ENCODE data around the gene RPS6KB2. TPM values are rescaled to one million over a fixed set of nuclear protein-coding genes. Genes with fewer than 3 reads are reported as not detected.
A peak's percentile ranks its signal among the peaks of the same experiment; 100 is the strongest.

RPS6KB2 gene
- total RNA-seq, 4 donors from 2014 or later = 36.9 to 69.3 (median 47.1) TPM

DNA sequence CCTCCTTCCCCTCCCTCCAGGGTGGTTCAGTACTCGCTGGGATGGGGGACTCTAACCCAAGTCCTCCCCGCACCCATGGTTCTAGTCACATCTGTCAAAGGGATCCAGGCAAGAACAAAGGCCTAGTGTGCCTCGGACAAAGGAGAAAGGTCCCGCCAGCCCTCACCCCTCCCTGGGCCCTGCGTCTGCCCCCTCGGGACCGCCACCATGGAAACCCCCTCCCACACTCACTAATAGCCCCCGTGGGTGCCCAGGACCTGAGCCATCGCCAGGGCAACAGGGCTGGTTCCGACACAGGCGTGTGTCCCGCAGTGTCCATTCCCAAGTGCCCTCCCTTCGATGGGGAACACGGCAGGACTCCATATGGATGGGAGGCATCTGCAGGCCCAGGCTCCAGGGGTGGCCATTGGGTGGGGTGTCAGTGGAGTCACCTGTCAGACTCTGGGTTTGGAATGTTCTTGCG lies 17.9 kb upstream of the RPS6KB2 start:
- 30 to 48% methylated on average over 2 to 15 of the region's 15 CpGs for WGBS, 2 donors
- Histone ChIP-seq H3K4me1 (peaks cover 0 to 55% (median 37%) of the 10 kb centered on the region in 4 donors), H3K9me3 (no peaks in the 10 kb centered on the region), H3K36me3 (no peaks in the 10 kb centered on the region), H3K4me3 (no peak overlapping the region), H3K27ac (peak overlapping the region in 3 of 4 donors; percentile 60 to 77 (median 64)), H3K27me3 (peaks cover 0 to 52% of the 10 kb centered on the region in 2 donors)
- DNase-seq (ENCODE audit: low spot score in 2 of 2) = no peak
- TF ChIP-seq EP300 (IDR thresholded peaks at IDR 0.05) (peak in 1 of 2 donors; percentile 43), POLR2A (IDR thresholded peaks at IDR 0.05) (no peak)
- TF ChIP-seq, protein P1, sequence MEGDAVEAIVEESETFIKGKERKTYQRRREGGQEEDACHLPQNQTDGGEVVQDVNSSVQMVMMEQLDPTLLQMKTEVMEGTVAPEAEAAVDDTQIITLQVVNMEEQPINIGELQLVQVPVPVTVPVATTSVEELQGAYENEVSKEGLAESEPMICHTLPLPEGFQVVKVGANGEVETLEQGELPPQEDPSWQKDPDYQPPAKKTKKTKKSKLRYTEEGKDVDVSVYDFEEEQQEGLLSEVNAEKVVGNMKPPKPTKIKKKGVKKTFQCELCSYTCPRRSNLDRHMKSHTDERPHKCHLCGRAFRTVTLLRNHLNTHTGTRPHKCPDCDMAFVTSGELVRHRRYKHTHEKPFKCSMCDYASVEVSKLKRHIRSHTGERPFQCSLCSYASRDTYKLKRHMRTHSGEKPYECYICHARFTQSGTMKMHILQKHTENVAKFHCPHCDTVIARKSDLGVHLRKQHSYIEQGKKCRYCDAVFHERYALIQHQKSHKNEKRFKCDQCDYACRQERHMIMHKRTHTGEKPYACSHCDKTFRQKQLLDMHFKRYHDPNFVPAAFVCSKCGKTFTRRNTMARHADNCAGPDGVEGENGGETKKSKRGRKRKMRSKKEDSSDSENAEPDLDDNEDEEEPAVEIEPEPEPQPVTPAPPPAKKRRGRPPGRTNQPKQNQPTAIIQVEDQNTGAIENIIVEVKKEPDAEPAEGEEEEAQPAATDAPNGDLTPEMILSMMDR (IDR thresholded peaks at IDR 0.05) = no peak

DNA sequence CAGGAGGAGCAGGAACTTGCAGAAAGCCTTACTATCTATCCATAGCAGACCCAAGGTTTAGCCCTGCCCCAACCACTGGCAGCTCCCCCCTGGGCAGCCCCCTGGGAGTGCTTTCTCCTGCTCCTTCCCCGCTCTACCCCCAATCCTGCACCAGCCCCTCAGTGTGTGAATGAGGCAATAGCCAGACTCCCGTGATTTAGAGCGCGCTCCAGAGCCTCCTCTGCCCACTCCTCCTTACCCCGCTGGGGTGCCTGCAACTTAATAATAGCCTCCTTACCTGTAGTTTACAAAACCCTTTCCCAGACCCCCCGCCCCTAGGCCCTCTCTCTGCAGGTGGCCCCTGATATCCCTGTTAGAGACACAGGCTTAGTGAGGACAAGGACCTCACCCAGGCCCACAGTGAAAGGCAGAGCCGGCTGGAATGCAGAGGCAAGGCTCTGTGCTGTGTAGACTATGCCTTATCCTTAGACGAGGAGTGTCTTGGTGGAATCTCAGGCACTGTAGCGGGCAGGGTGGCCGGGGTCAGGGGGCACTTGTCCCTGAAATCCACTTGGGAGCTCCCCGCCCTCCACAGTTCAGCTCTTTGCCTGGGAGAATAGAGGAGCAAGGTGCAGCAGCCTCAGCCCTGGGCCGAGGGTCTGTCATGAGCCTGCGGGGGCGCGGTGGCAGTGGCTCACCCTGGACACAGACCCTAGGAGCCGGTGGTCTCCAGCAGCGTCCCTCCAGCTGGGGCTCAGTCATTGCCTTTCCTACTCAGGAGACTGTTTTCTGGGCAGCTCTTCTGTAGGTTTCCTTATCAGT lies 17.1 kb upstream of the RPS6KB2 start:
- DNase-seq (ENCODE audit: low spot score in 2 of 2) = no peak
- no peak for TF ChIP-seq POLR2A (IDR thresholded peaks at IDR 0.05)
- TF ChIP-seq, protein P1 (IDR thresholded peaks at IDR 0.05) = no peak
- no peak for TF ChIP-seq EP300 (IDR thresholded peaks at IDR 0.05)
- Histone ChIP-seq H3K4me3 (no peak overlapping the region), H3K4me1 (peaks cover 0 to 60% (median 43%) of the 10 kb centered on the region in 4 donors), H3K36me3 (no peaks in the 10 kb centered on the region), H3K9me3 (no peaks in the 10 kb centered on the region), H3K27ac (peak overlapping the region in 3 of 4 donors; percentile 60 to 77 (median 64)), H3K27me3 (peaks cover 0 to 52% of the 10 kb centered on the region in 2 donors)
- WGBS, 2 donors = 66 to 71% methylated on average over 12 to 13 of the region's 17 CpGs

DNA sequence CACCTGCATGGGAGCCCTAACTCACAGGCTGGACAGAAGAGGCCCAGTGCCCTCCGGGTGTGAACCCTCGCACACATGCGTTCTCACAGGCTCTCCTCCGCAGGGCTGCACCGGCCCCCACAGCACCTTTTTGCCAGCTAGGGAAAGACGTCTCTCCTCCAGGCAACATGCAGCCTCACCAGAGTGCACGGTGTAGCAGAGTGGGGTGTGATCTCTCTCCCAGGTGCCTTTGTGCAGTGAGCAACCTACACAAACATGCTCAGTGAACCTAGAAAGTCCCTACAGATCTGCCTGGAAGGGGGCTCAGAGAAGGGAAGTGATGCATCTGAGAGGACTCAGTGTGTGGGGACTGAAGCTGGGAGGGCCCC lies 16.5 kb upstream of the RPS6KB2 start:
- Histone ChIP-seq H3K4me3 (no peak overlapping the region), H3K9me3 (no peaks in the 10 kb centered on the region), H3K27ac (peak overlapping the region in 2 of 4 donors; percentile 64 to 77), H3K36me3 (no peaks in the 10 kb centered on the region), H3K4me1 (peaks cover 0 to 66% (median 46%) of the 10 kb centered on the region in 4 donors), H3K27me3 (peaks cover 0 to 52% of the 10 kb centered on the region in 2 donors)
- TF ChIP-seq EP300 (IDR thresholded peaks at IDR 0.05) (no peak), POLR2A (IDR thresholded peaks at IDR 0.05) (no peak)
- TF ChIP-seq, protein P1 (IDR thresholded peaks at IDR 0.05) = no peak
- WGBS, 2 donors = 66 to 81% methylated on average over 7 of the region's 7 CpGs
- no peak for DNase-seq (ENCODE audit: low spot score in 2 of 2)

DNA sequence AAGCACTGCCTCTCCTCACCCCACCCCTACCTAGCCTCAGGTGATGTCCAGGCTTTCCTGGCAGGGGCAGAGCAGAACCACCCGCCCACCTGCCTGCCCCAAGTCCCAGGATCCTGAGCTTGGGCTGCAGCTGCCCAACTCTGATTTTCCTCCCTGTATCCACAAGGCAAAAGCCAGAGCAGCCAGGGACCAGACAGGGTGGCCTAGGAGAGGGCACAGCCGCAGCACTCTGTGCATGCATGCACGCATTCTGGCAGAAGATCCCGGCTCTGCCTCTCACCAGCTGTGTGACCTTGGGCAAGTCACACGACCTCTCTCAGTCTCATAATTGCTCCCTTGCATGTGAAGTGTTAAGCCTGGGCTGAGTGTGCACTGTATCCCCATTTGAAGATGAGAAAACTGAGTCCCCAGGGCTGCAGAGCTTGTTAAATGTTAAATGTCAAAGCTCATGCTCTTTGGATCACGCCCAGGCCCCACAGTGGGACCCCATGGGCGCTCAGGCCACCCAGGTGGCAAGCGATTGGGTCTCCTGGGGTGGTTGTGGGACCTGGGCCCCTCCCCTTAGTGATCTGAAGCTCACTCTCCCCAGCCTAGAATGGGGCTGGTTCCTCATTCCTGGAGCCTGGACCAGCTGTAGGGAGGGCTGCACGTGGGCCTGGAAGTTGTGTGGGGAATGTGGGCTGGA lies 15.7 kb upstream of the RPS6KB2 start:
- Histone ChIP-seq H3K4me1 (peaks cover 0 to 75% (median 49%) of the 10 kb centered on the region in 4 donors), H3K27me3 (peaks cover 0 to 48% of the 10 kb centered on the region in 2 donors), H3K4me3 (no peak overlapping the region), H3K9me3 (no peaks in the 10 kb centered on the region), H3K27ac (peak overlapping the region in 1 of 4 donors; percentile 14), H3K36me3 (no peaks in the 10 kb centered on the region)
- DNase-seq (ENCODE audit: low spot score in 2 of 2) = no peak
- TF ChIP-seq EP300 (IDR thresholded peaks at IDR 0.05) (no peak), POLR2A (IDR thresholded peaks at IDR 0.05) (no peak)
- TF ChIP-seq, protein P1 (IDR thresholded peaks at IDR 0.05) = no peak
- WGBS, 2 donors = 41 to 50% methylated on average over 4 to 8 of the region's 9 CpGs
